Measurements from ENCODE around the gene RET. TPM values are rescaled to one million over a fixed set of nuclear protein-coding genes. Genes with fewer than 3 reads are reported as not detected.

The RET gene
- total RNA-seq, 1 experiment from 2014 or later: 81.1 TPM

DNA sequence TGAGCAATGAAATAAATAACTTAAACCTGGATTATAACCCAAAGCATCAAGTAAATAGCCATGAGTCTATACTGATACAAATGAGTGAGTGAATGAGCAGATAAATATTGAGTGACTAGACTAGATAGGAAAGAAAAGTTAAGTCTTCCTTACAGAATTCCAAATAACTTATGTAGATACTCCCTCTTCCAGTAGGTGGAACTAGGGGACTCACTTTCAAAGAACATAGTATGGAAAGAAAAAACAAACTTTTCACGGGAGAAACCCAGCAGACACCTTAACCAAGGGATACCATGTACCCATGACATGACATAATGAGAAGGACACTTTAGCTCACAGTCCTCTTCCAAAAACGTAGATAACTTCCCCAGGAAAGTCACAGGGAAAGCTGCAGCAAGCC, 93.6 kb downstream of the RET start:
- ATAC-seq: no peak
- no peak overlapping the region for H3K4me3 ChIP-seq (ENCODE audit: low read depth in 2 of 2, low read length in 2 of 2)
- no peaks in the 10 kb centered on the region for H3K27me3 ChIP-seq (ENCODE audit: control insufficient read depth, insufficient read depth, low read length)
- intact Hi-C loops (cut with micrococcal nuclease; ENCODE audit: unreplicated experiment) (no loop called here), in situ Hi-C loops (cut with HindIII; ENCODE audit: low pct_unique_long_range_greater_than_20kb, low sequenced_read_pairs) (no loop called here)
- BruUV-seq (replicated peaks): TSS peak; percentile 16
- no peak overlapping the region for H3K27ac ChIP-seq (ENCODE audit: low read length)
- H3K36me3 ChIP-seq (ENCODE audit: control insufficient read depth, insufficient read depth, low read length): peaks cover 5% of the 10 kb centered on the region; the same call in 1 of the 2 replicates
- TF ChIP-seq REST (IDR thresholded peaks at IDR 0.05; ENCODE audit: insufficient read depth in 1 of 2, low read depth in 2 of 2, low read length in 1 of 2) (no peak), SIN3A (IDR thresholded peaks at IDR 0.05; ENCODE audit: borderline replicate concordance, insufficient read depth, low read depth, low read length) (no peak), TCF7L2 (IDR thresholded peaks at IDR 0.05; ENCODE audit: low read depth, low read length) (no peak), POLR2AphosphoS5 (IDR thresholded peaks at IDR 0.05; ENCODE audit: low read depth, low read length) (no peak), CTCF (IDR thresholded peaks at IDR 0.05) (peak; percentile 53; the same call in 1 of the 2 replicates)
- no peaks in the 10 kb centered on the region; the same call in 1 of the 2 replicates for H3K4me1 ChIP-seq (ENCODE audit: control insufficient read depth, insufficient read depth, low read length)
- no peak for DNase-seq (ENCODE audit: low read depth, low spot score)
- POLR2A ChIA-PET: interaction anchor here (1.5 kb wide), 1 partner anchor 14 kb away, joined by 3 read pairs; no protein-coding TSS in a partner anchor
- CTCF ChIA-PET: interaction anchor here (0.7 kb wide), 1 partner anchor 27 kb away, joined by 4 read pairs; no protein-coding TSS in a partner anchor
- no peaks in the 10 kb centered on the region for H3K9me3 ChIP-seq (ENCODE audit: control insufficient read depth, insufficient read depth, low read depth, low read length)

GRCh38 chr10:43172645-43173044, 95.8 kb downstream of the RET start:
- no peaks in the 10 kb centered on the region for H3K27me3 ChIP-seq (ENCODE audit: control insufficient read depth, insufficient read depth, low read length)
- no peak overlapping the region for H3K4me3 ChIP-seq (ENCODE audit: low read depth in 2 of 2, low read length in 2 of 2)
- no TSS peak for BruUV-seq (replicated peaks)
- no peaks in the 10 kb centered on the region; the same call in 1 of the 2 replicates for H3K36me3 ChIP-seq (ENCODE audit: control insufficient read depth, insufficient read depth, low read length)
- in situ Hi-C loops (cut with HindIII; ENCODE audit: low pct_unique_long_range_greater_than_20kb, low sequenced_read_pairs) (no loop called here), intact Hi-C loops (cut with micrococcal nuclease; ENCODE audit: unreplicated experiment) (no loop called here)
- DNase-seq (ENCODE audit: low read depth, low spot score): no peak
- ChIA-PET CTCF (interaction anchor here (0.7 kb wide), 1 partner anchor 209 kb away, joined by 3 read pairs; no protein-coding TSS in a partner anchor), POLR2A (no interaction called here)
- no peak overlapping the region for H3K27ac ChIP-seq (ENCODE audit: low read length)
- TF ChIP-seq TCF7L2 (IDR thresholded peaks at IDR 0.05; ENCODE audit: low read depth, low read length): no peak
- TF ChIP-seq SIN3A (IDR thresholded peaks at IDR 0.05; ENCODE audit: borderline replicate concordance, insufficient read depth, low read depth, low read length): no peak
- TF ChIP-seq POLR2AphosphoS5 (IDR thresholded peaks at IDR 0.05; ENCODE audit: low read depth, low read length): no peak
- no peak for TF ChIP-seq CTCF (IDR thresholded peaks at IDR 0.05)
- TF ChIP-seq REST (IDR thresholded peaks at IDR 0.05; ENCODE audit: insufficient read depth in 1 of 2, low read depth in 2 of 2, low read length in 1 of 2): no peak
- no peak for ATAC-seq
- H3K9me3 ChIP-seq (ENCODE audit: control insufficient read depth, insufficient read depth, low read depth, low read length): no peaks in the 10 kb centered on the region
- no peaks in the 10 kb centered on the region for H3K4me1 ChIP-seq (ENCODE audit: control insufficient read depth, insufficient read depth, low read length)

All from Panc1 (cell line).